Panc1 (cell line): ENCODE measurements around the gene CPO. TPM values are rescaled to one million over a fixed set of nuclear protein-coding genes. Genes with fewer than 3 reads are reported as not detected.

Source experiments
- ATAC-seq: fragments of 200-7000 bp; cut with Tn5 transposase; 2 replicates; pipeline ENCODE4 v1.9.1; 2020; ENCODE audit warnings: mild to moderate bottlenecking, moderate library complexity
- BruUV-seq: library from RNA; stranded (reverse); fragments of 400-500 nt; replicated peaks from 2 replicates; lab custom pipeline; 2021; lab: Mats Ljungman, UMichigan
- CTCF ChIA-PET: fragments of 300-600 bp; sonication (Branson Sonifier 250); formaldehyde crosslinking; loops from one replicate; lab custom pipeline; 2022; ENCODE audit warnings: antibody characterized with exemption; lab: Charles Lee
- POLR2A ChIA-PET: fragments of 300-600 bp; sonication (Branson Sonifier 250); formaldehyde crosslinking; loops from one replicate; lab custom pipeline; 2022; ENCODE audit warnings: antibody characterized with exemption; lab: Charles Lee
- DNase-seq: peaks from one replicate; pipeline ENCODE4 v3.0.0-alpha.2; 2010; ENCODE audit warnings: low read depth, low spot score
- H3K27ac ChIP-seq: 2 replicates; pipeline ENCODE4 v1.5.1; 2011; ENCODE audit warnings: mild to moderate bottlenecking, low read length, inconsistent platforms
- H3K27me3 ChIP-seq: fragments of 200-500 bp; sonication (Bioruptor generic); 2 replicates; pipeline ENCODE4 v1.6.0; 2014; ENCODE audit warnings: low read length, inconsistent platforms; ENCODE audit not compliant: control insufficient read depth, insufficient read depth
- H3K36me3 ChIP-seq: fragments of 200-500 bp; sonication (Bioruptor generic); 2 replicates; pipeline ENCODE4 v1.5.1; 2014; ENCODE audit warnings: inconsistent platforms, mild to moderate bottlenecking, low read length, moderate library complexity; ENCODE audit not compliant: control insufficient read depth, insufficient read depth
- H3K4me1 ChIP-seq: 2 replicates; pipeline ENCODE4 v1.5.1; 2011; ENCODE audit warnings: inconsistent platforms, mild to moderate bottlenecking, low read length, moderate library complexity; ENCODE audit not compliant: control insufficient read depth, insufficient read depth
- H3K4me3 ChIP-seq, 2 experiments: 2 replicates each; pipeline ENCODE4 v1.5.1; 2011 to 2012; ENCODE audit warnings: low read depth in 2 of 2, low read length in 2 of 2, mild to moderate bottlenecking in 2 of 2, inconsistent platforms in 1 of 2, moderate library complexity in 1 of 2
- H3K9me3 ChIP-seq: fragments of 200-500 bp; sonication (Bioruptor generic); 2 replicates; pipeline ENCODE4 v1.5.1; 2014; ENCODE audit warnings: low read depth, mild to moderate bottlenecking, inconsistent platforms, low read length, moderate library complexity; ENCODE audit not compliant: control insufficient read depth, insufficient read depth
- POLR2AphosphoS5 ChIP-seq: IDR thresholded peaks from 2 replicates; pipeline ENCODE4 v1.6.1; 2012; ENCODE audit warnings: mild to moderate bottlenecking, low read depth, low read length, moderate library complexity
- SIN3A ChIP-seq: IDR thresholded peaks from 2 replicates; pipeline ENCODE4 v1.6.1; 2012; ENCODE audit warnings: low read depth, mild to moderate bottlenecking, low read length, moderate library complexity, borderline replicate concordance; ENCODE audit not compliant: insufficient read depth
- TCF7L2 ChIP-seq: IDR thresholded peaks from 2 replicates; pipeline ENCODE4 v1.6.1; 2011; ENCODE audit warnings: mild to moderate bottlenecking, low read depth, low read length, inconsistent platforms
- in situ Hi-C: cut with HindIII; loops from 2 replicates; pipeline ENCODE4 v1.10.0; 2016; ENCODE audit warnings: low sequenced_read_pairs, low pct_unique_long_range_greater_than_20kb
- intact Hi-C: fragments of 100-400 bp; cut with micrococcal nuclease; formaldehyde crosslinking; loops from one replicate; pipeline ENCODE4 v1.10.0; 2022; ENCODE audit not compliant: unreplicated experiment
- total RNA-seq: library from RNA; stranded (reverse); gene quantifications from one replicate; pipeline ENCODE4 v1.2.1, GENCODE V29; 2021; ENCODE audit not compliant: unreplicated experiment
- TF ChIP-seq, protein P1 (sequence below), 2 experiments: IDR thresholded peaks; 2 replicates each; pipeline ENCODE4 v1.6.1; 2011 to 2012; ENCODE audit warnings: low read depth in 2 of 2, control low read depth in 1 of 2, low read length in 1 of 2, mild to moderate bottlenecking in 1 of 2, moderate library complexity in 1 of 2; ENCODE audit not compliant: insufficient read depth in 1 of 2
- TF ChIP-seq, protein P2 (sequence below): fragments of 450-650 bp; IDR thresholded peaks from 2 replicates; pipeline ENCODE4 v1.5.1; 2017; ENCODE audit warnings: mild to moderate bottlenecking

Gene CPO
- total RNA-seq, 1 experiment from 2014 or later: not detected

DNA sequence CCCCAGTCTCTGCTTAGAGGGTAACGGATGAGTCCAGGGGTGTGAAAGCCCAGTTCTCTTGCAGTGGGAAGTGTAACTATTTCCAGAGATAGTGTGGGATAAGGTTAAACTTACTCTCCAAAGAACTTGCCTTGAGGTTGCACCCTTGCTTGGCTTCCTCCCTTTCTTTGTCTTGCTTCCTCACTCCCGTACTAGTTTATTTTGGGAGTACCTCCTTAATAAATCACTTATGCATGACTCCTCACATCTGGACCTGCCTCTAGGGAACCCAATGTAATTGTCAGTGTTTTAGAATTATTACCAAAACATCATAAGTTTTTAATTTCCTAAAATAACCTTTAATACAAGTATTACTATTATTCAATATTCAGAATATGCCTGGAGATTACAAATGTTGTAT, 35.2 kb downstream of the CPO start:
- H3K9me3 ChIP-seq: no peaks in the 10 kb centered on the region
- no TSS peak for BruUV-seq
- TF ChIP-seq SIN3A: no peak
- TF ChIP-seq TCF7L2: no peak
- TF ChIP-seq, protein P1, sequence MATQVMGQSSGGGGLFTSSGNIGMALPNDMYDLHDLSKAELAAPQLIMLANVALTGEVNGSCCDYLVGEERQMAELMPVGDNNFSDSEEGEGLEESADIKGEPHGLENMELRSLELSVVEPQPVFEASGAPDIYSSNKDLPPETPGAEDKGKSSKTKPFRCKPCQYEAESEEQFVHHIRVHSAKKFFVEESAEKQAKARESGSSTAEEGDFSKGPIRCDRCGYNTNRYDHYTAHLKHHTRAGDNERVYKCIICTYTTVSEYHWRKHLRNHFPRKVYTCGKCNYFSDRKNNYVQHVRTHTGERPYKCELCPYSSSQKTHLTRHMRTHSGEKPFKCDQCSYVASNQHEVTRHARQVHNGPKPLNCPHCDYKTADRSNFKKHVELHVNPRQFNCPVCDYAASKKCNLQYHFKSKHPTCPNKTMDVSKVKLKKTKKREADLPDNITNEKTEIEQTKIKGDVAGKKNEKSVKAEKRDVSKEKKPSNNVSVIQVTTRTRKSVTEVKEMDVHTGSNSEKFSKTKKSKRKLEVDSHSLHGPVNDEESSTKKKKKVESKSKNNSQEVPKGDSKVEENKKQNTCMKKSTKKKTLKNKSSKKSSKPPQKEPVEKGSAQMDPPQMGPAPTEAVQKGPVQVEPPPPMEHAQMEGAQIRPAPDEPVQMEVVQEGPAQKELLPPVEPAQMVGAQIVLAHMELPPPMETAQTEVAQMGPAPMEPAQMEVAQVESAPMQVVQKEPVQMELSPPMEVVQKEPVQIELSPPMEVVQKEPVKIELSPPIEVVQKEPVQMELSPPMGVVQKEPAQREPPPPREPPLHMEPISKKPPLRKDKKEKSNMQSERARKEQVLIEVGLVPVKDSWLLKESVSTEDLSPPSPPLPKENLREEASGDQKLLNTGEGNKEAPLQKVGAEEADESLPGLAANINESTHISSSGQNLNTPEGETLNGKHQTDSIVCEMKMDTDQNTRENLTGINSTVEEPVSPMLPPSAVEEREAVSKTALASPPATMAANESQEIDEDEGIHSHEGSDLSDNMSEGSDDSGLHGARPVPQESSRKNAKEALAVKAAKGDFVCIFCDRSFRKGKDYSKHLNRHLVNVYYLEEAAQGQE (IDR thresholded peaks at IDR 0.05; ENCODE audit: insufficient read depth in 1 of 2, low read depth in 2 of 2, low read length in 1 of 2): no peak
- no peak for TF ChIP-seq POLR2AphosphoS5
- TF ChIP-seq, protein P2, sequence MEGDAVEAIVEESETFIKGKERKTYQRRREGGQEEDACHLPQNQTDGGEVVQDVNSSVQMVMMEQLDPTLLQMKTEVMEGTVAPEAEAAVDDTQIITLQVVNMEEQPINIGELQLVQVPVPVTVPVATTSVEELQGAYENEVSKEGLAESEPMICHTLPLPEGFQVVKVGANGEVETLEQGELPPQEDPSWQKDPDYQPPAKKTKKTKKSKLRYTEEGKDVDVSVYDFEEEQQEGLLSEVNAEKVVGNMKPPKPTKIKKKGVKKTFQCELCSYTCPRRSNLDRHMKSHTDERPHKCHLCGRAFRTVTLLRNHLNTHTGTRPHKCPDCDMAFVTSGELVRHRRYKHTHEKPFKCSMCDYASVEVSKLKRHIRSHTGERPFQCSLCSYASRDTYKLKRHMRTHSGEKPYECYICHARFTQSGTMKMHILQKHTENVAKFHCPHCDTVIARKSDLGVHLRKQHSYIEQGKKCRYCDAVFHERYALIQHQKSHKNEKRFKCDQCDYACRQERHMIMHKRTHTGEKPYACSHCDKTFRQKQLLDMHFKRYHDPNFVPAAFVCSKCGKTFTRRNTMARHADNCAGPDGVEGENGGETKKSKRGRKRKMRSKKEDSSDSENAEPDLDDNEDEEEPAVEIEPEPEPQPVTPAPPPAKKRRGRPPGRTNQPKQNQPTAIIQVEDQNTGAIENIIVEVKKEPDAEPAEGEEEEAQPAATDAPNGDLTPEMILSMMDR: no peak
- H3K36me3 ChIP-seq: no peaks in the 10 kb centered on the region
- CTCF ChIA-PET: no interaction called here
- DNase-seq (no peak), ATAC-seq (no peak)
- H3K27ac ChIP-seq: no peak overlapping the region
- intact Hi-C loops (no loop called here), in situ Hi-C loops (no loop called here)
- POLR2A ChIA-PET: no interaction called here
- no peaks in the 10 kb centered on the region for H3K4me1 ChIP-seq
- no peak overlapping the region for H3K4me3 ChIP-seq
- H3K27me3 ChIP-seq: no peaks in the 10 kb centered on the region

DNA sequence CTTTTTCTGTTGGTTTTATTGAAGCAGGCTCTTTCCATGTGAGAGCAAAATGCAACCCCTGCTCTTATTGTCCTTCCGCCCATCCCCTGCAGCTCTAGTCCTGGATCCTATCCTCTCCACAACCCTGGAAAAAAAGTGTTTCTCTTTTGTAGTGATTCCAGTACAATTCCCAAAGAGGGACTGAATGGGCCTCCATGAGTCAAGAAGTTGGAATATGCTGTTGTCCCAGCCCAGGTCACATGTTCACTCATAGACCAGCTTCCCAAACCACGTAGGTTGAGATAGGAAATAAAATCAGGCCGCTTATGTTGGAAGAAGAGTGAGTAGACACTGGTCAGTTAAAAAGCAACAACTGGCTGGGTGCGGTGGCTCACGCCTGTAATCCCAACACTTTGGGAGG, 39.4 kb downstream of the CPO start:
- H3K4me1 ChIP-seq: peaks cover 15% of the 10 kb centered on the region
- ATAC-seq (no peak), DNase-seq (no peak)
- H3K27ac ChIP-seq: no peak overlapping the region
- no peaks in the 10 kb centered on the region for H3K36me3 ChIP-seq
- POLR2A ChIA-PET: no interaction called here
- CTCF ChIA-PET: no interaction called here
- BruUV-seq: no TSS peak
- no peak overlapping the region for H3K4me3 ChIP-seq
- no peaks in the 10 kb centered on the region for H3K9me3 ChIP-seq
- TF ChIP-seq, protein P1 (IDR thresholded peaks at IDR 0.05; ENCODE audit: insufficient read depth in 1 of 2, low read depth in 2 of 2, low read length in 1 of 2): no peak
- TF ChIP-seq SIN3A (no peak), TCF7L2 (no peak), POLR2AphosphoS5 (no peak)
- TF ChIP-seq, protein P2: no peak
- H3K27me3 ChIP-seq: no peaks in the 10 kb centered on the region
- in situ Hi-C loops (no loop called here), intact Hi-C loops (no loop called here)
